K562 (cell line): ENCODE data around the gene ALKBH4. TPM values are rescaled to one million over a fixed set of nuclear protein-coding genes. Genes with fewer than 3 reads are reported as not detected.

Source experiments
- ATAC-seq: fragments of 200-7000 bp; cut with Tn5 transposase; 3 replicates; pipeline ENCODE4 v1.9.1; 2020; ENCODE audit warnings: moderate library complexity
- BruUV-seq: library from RNA; stranded (reverse); fragments of 400-500 nt; replicated peaks from 2 replicates; lab custom pipeline; 2021; lab: Mats Ljungman, UMichigan
- CTCF ChIA-PET: fragments of 300-600 bp; formaldehyde crosslinking; extraction: SDS; loops from one replicate; lab custom pipeline; 2021; ENCODE audit warnings: low intra/inter-chr PET ratio; lab: Yijun Ruan, JAX
- POLR2A ChIA-PET: fragments of 300-600, 350-650 bp; sonication (Branson Sonifier 250); formaldehyde crosslinking; extraction: SDS; loops from one replicate; lab custom pipeline; 2021; ENCODE audit warnings: antibody characterized with exemption, inconsistent platforms; lab: Yijun Ruan, JAX
- DNase-seq, 4 experiments: peaks; one replicate each; pipeline versions ENCODE4 v3.0.0 to v3.0.0-alpha.2; 2011 to 2018; ENCODE audit warnings: low spot score in 3 of 4, mixed read lengths in 3 of 4; ENCODE audit errors: extremely low read depth in 1 of 4
- FAIRE-seq: peaks from 2 replicates; lab custom pipeline; 2011; peaks lifted over from hg19 to GRCh38; lab: Jason Lieb, UNC
- H2AFZ ChIP-seq: 2 replicates; pipeline ENCODE4 v1.6.0; 2011; ENCODE audit warnings: low read depth, low read length, control low read depth, inconsistent platforms
- H3K27ac ChIP-seq: fragments of 200-600 bp; 3 replicates; pipeline ENCODE4 v1.8.0; 2011; ENCODE audit warnings: low read depth, mild to moderate bottlenecking, control low read depth, inconsistent platforms, low read length, moderate library complexity, mixed read lengths; ENCODE audit errors: extremely low read depth
- H3K27me3 ChIP-seq, 2 experiments: fragments of 300-600 bp in 1 of 2; 2 replicates in 1 of 2; 3 replicates in 1 of 2; pipeline versions ENCODE4 v1.6.0 to v1.8.0; 2011; ENCODE audit warnings: inconsistent platforms in 2 of 2, low read length in 2 of 2, mild to moderate bottlenecking in 1 of 2, mixed read lengths in 1 of 2, moderate library complexity in 1 of 2; ENCODE audit not compliant: control insufficient read depth in 2 of 2, insufficient read depth in 2 of 2
- H3K36me3 ChIP-seq: fragments of 300-600 bp; 3 replicates; pipeline ENCODE4 v1.8.0; 2011; ENCODE audit warnings: mild to moderate bottlenecking, low read length, inconsistent platforms; ENCODE audit not compliant: control insufficient read depth, insufficient read depth
- H3K4me1 ChIP-seq, 2 experiments: fragments of 200-600 bp in 1 of 2; replicated peaks in 1 of 2; 2 replicates in 1 of 2; 3 replicates in 1 of 2; pipeline versions ENCODE4 v1.5.1 to v1.8.0; 2011; ENCODE audit warnings: inconsistent platforms in 2 of 2, low read length in 2 of 2, mild to moderate bottlenecking in 1 of 2, mixed read lengths in 1 of 2, moderate library complexity in 1 of 2; ENCODE audit not compliant: control insufficient read depth in 2 of 2, insufficient read depth in 2 of 2
- H3K4me2 ChIP-seq: 2 replicates; pipeline ENCODE4 v1.6.1; 2011; ENCODE audit warnings: low read length, control low read depth, inconsistent platforms, mixed read lengths; ENCODE audit not compliant: insufficient read depth
- H3K4me3 ChIP-seq: fragments of 200-600 bp; sonication (generic), shearing (Covaris generic); 2 replicates; pipeline ENCODE4 v1.5.1; 2016; ENCODE audit warnings: control low read depth, inconsistent platforms
- H3K79me2 ChIP-seq: fragments of 200-600 bp; 3 replicates; pipeline ENCODE4 v1.8.0; 2011; ENCODE audit warnings: low read length, inconsistent platforms; ENCODE audit not compliant: control insufficient read depth, insufficient read depth
- H3K9ac ChIP-seq, 2 experiments: 2 replicates each; pipeline versions ENCODE4 v1.6.0 to v1.6.1; 2011; ENCODE audit warnings: low read depth in 2 of 2, low read length in 2 of 2, control low read depth in 1 of 2, inconsistent platforms in 1 of 2, mild to moderate bottlenecking in 1 of 2, mixed read lengths in 1 of 2; ENCODE audit not compliant: insufficient read depth in 1 of 2
- H3K9me1 ChIP-seq: one replicate; pipeline ENCODE4 v1.6.0; 2011; ENCODE audit warnings: inconsistent platforms, mild to moderate bottlenecking, low read length, moderate library complexity; ENCODE audit not compliant: control insufficient read depth, insufficient read depth
- H3K9me3 ChIP-seq: replicated peaks from 2 replicates; pipeline ENCODE4 v1.5.1; 2011; ENCODE audit warnings: low read depth, low read length, inconsistent platforms; ENCODE audit not compliant: control insufficient read depth, insufficient read depth
- H4K20me1 ChIP-seq: replicated peaks from 2 replicates; pipeline ENCODE4 v1.6.1; 2011; ENCODE audit warnings: low read length, inconsistent platforms, mixed read lengths; ENCODE audit not compliant: control insufficient read depth, insufficient read depth
- DIDO1 ChIP-seq: fragments of 450-650 bp; IDR thresholded peaks from 2 replicates; pipeline ENCODE4 v1.6.1; 2016; ENCODE audit warnings: low read depth, missing biosample characterization, missing genetic modification characterization
- HDAC1 ChIP-seq, 2 experiments: fragments of 450-650 bp; IDR thresholded peaks; 2 replicates each; pipeline ENCODE4 v1.6.1; 2016 to 2017; ENCODE audit warnings: inconsistent platforms in 1 of 2, mild to moderate bottlenecking in 1 of 2, moderate library complexity in 1 of 2
- HMGN3 ChIP-seq: IDR thresholded peaks from 2 replicates; pipeline ENCODE4 v1.6.1; 2011; ENCODE audit warnings: borderline replicate concordance, low read depth, mild to moderate bottlenecking, mixed read lengths, low read length; ENCODE audit not compliant: insufficient read length; ENCODE audit errors: extremely low read depth
- NCOA1 ChIP-seq: fragments of 450-650 bp; IDR thresholded peaks from 2 replicates; pipeline ENCODE4 v1.6.1; 2016; ENCODE audit warnings: low read depth
- NCOA2 ChIP-seq, 2 experiments: fragments of 450-650 bp; IDR thresholded peaks; 2 replicates each; pipeline ENCODE4 v1.6.1; 2018; ENCODE audit warnings: mild to moderate bottlenecking in 2 of 2, moderate library complexity in 1 of 2; ENCODE audit not compliant: partially characterized antibody in 2 of 2
- PHB ChIP-seq: fragments of 250-450 bp; sonication (Bioruptor Pico); IDR thresholded peaks from 2 replicates; pipeline ENCODE4 v1.5.0; 2021
- POLR2G ChIP-seq: fragments of 200-400 bp; formaldehyde crosslinking; IDR thresholded peaks from 2 replicates; pipeline ENCODE4 v1.6.1; 2017; ENCODE audit warnings: low read depth, mild to moderate bottlenecking, antibody characterized with exemption, low read length, moderate library complexity
- RBFOX2 ChIP-seq: fragments of 200-400 bp; formaldehyde crosslinking; IDR thresholded peaks from 2 replicates; pipeline ENCODE4 v1.6.1; 2017; ENCODE audit warnings: low read depth, mild to moderate bottlenecking, low read length, moderate library complexity
- ZBTB17 ChIP-seq: fragments of 450-650 bp; formaldehyde crosslinking; IDR thresholded peaks from 2 replicates; pipeline ENCODE4 v1.4.0; 2020; ENCODE audit warnings: mild to moderate bottlenecking
- ZC3H8 ChIP-seq: fragments of 450-650 bp; IDR thresholded peaks from 2 replicates; pipeline ENCODE4 v1.6.1; 2017
- ZKSCAN3 ChIP-seq: fragments of 250-450 bp; sonication (Bioruptor Pico); IDR thresholded peaks from 2 replicates; pipeline ENCODE4 v1.4.0; 2020
- ZNF121 ChIP-seq: sonication (generic); formaldehyde crosslinking; conservative IDR thresholded peaks from 2 replicates; pipeline ENCODE4 v1.8.0; 2022; ENCODE audit warnings: missing genetic modification reagents
- WGBS: fragments of 100-300 bp; shearing (Covaris generic); methylation state at CpG from one replicate; pipeline ENCODE4 v1.1.6; 2016; ENCODE audit warnings: low coverage, mixed read lengths; ENCODE audit not compliant: insufficient coverage; ENCODE audit errors: missing lambda C conversion rate; 5-methylcytosine and 5-hydroxymethylcytosine counted together
- in situ Hi-C: fragments of 300-500 bp; cut with MboI; formaldehyde crosslinking; loops from 4 replicates; pipeline ENCODE4 v1.15.0; 2018; ENCODE audit warnings: inconsistent platforms, mixed read lengths
- intact Hi-C: fragments of 100-400 bp; cut with micrococcal nuclease; formaldehyde crosslinking; loops from 2 replicates; pipeline ENCODE4 v1.14.2; 2022
- polyA plus RNA-seq, 8 experiments: library from polyadenylated mRNA; depleted of rRNA in 4 of 8; stranded (reverse) in 5 of 8; unstranded in 3 of 8; fragments of >200 nt; fragmentation: Nextera tagmentation in 2 of 8; fragmentation: Illumina TruSeq in 1 of 8; extraction: Ambion mirVana in 2 of 8; extraction: Trizol in 1 of 8; gene quantifications; 2 replicates each; pipeline versions ENCODE4 v1.2.1 to v1.2.3, GENCODE V29; 2011 to 2014; ENCODE audit warnings: inconsistent platforms in 1 of 8, missing spikeins in 1 of 8
- total RNA-seq, 7 experiments: library from RNA; depleted of rRNA in 6 of 7; stranded (reverse); fragments of >200 nt in 6 of 7; fragmentation: Illumina TruSeq in 2 of 7; extraction: Trizol in 2 of 7; gene quantifications; 2 replicates each; pipeline versions ENCODE4 v1.2.1 to v1.2.3, GENCODE V29; 2011 to 2021; ENCODE audit warnings: low replicate concordance in 1 of 7
- TF ChIP-seq, protein P1 (sequence below): sonication (generic); formaldehyde crosslinking; IDR thresholded peaks from 2 replicates; pipeline ENCODE4 v1.8.0; 2022; ENCODE audit warnings: missing genetic modification reagents, mild to moderate bottlenecking, borderline replicate concordance
- TF ChIP-seq, protein P2 (sequence below): sonication (generic); formaldehyde crosslinking; IDR thresholded peaks from 2 replicates; pipeline ENCODE4 v1.8.0; 2022; ENCODE audit warnings: missing genetic modification reagents, mild to moderate bottlenecking, moderate library complexity, borderline replicate concordance
- TF ChIP-seq, protein P3 (sequence below): sonication (generic); formaldehyde crosslinking; IDR thresholded peaks from 2 replicates; pipeline ENCODE4 v1.8.0; 2022; ENCODE audit warnings: mild to moderate bottlenecking, missing genetic modification reagents
- TF ChIP-seq, protein P4 (sequence below): sonication (generic); formaldehyde crosslinking; IDR thresholded peaks from 2 replicates; pipeline ENCODE4 v1.8.1; 2023; ENCODE audit warnings: mild to moderate bottlenecking, missing genetic modification reagents

The ALKBH4 gene
- total and polyA plus RNA-seq, 9 of the 15 experiments (the other 6 are each of a cell fraction or from before 2014, with no cell fraction given), result 4.6 to 21.4 (median 11.8) TPM

DNA sequence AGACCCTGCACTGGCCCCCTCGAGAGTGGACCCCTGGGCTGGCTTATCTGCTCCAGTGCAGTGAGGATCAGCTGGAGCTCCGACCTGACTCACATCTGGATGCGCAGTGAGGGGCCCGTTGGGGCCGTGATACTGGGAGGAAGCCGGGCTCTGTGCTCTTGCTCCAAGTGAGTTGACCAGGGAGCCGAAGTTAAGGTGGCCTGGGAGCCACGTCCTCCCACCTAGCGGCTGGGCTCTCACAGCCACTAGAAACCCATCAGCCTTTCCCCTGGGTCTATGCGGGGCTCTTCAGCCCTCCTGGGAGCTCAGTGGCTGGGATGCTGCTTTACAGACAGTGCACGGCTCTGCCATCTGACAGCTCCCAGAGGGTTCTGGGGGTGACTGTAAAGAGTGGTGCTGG lies 9.1 kb downstream of the ALKBH4 start:
- in situ Hi-C loops, result loop anchor here (25.0 kb wide), 2 partner anchors 107 to 207 kb away; partner anchors contain the start of genes POLR2J2, POLR2J3, SPDYE2 and SPDYE2B

More for the DNA sequence above, 9.1 kb downstream of the ALKBH4 start:
- CTCF ChIA-PET, result no interaction called here
- no peaks in the 10 kb centered on the region for H3K9me3 ChIP-seq
- H3K36me3 ChIP-seq, result peaks cover 39% of the 10 kb centered on the region; the same call in 2 of the 3 replicates
- no TSS peak for BruUV-seq
- no peaks in the 10 kb centered on the region for H4K20me1 ChIP-seq
- no peak overlapping the region for H3K4me3 ChIP-seq
- H3K27me3 ChIP-seq, result no peaks in the 10 kb centered on the region
- H3K27ac ChIP-seq, result no peak overlapping the region
- H3K9ac ChIP-seq, result peak overlapping the region in 1 of 2 experiments; percentile 78; a peak in 2 of 4 replicates
- H2AFZ ChIP-seq, result no peak overlapping the region
- 66% methylated on average over 9 of the region's 11 CpGs for whole genome bisulfite sequencing
- FAIRE-seq (no peak), ATAC-seq (peak; percentile 6), DNase-seq (no peak)
- POLR2A ChIA-PET, result interaction anchor here (0.9 to 1.2 kb wide), 2 partner anchors 9 to 10 kb away, joined by 3 read pairs; no protein-coding TSS in a partner anchor
- intact Hi-C loops, result no loop called here
- peaks cover 3% of the 10 kb centered on the region for H3K9me1 ChIP-seq
- no peak for TF ChIP-seq DIDO1 (tag)
- TF ChIP-seq ZNF121 (CRISPR knock-in tag), result no peak
- TF ChIP-seq RBFOX2, result peak; percentile 46
- peak; percentile 55; the same call in 1 of the 2 replicates for TF ChIP-seq POLR2G
- TF ChIP-seq ZKSCAN3, result no peak
- no peak for TF ChIP-seq ZC3H8
- TF ChIP-seq, protein P1, sequence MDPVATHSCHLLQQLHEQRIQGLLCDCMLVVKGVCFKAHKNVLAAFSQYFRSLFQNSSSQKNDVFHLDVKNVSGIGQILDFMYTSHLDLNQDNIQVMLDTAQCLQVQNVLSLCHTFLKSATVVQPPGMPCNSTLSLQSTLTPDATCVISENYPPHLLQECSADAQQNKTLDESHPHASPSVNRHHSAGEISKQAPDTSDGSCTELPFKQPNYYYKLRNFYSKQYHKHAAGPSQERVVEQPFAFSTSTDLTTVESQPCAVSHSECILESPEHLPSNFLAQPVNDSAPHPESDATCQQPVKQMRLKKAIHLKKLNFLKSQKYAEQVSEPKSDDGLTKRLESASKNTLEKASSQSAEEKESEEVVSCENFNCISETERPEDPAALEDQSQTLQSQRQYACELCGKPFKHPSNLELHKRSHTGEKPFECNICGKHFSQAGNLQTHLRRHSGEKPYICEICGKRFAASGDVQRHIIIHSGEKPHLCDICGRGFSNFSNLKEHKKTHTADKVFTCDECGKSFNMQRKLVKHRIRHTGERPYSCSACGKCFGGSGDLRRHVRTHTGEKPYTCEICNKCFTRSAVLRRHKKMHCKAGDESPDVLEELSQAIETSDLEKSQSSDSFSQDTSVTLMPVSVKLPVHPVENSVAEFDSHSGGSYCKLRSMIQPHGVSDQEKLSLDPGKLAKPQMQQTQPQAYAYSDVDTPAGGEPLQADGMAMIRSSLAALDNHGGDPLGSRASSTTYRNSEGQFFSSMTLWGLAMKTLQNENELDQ (CRISPR knock-in tag), result no peak
- TF ChIP-seq, protein P2, sequence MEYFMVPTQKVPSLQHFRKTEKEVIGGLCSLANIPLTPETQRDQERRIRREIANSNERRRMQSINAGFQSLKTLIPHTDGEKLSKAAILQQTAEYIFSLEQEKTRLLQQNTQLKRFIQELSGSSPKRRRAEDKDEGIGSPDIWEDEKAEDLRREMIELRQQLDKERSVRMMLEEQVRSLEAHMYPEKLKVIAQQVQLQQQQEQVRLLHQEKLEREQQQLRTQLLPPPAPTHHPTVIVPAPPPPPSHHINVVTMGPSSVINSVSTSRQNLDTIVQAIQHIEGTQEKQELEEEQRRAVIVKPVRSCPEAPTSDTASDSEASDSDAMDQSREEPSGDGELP, result peak; percentile 46; the same call in 1 of the 2 replicates
- TF ChIP-seq, protein P3, sequence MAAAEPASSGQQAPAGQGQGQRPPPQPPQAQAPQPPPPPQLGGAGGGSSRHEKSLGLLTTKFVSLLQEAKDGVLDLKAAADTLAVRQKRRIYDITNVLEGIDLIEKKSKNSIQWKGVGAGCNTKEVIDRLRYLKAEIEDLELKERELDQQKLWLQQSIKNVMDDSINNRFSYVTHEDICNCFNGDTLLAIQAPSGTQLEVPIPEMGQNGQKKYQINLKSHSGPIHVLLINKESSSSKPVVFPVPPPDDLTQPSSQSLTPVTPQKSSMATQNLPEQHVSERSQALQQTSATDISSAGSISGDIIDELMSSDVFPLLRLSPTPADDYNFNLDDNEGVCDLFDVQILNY (CRISPR knock-in tag), result no peak
- TF ChIP-seq, protein P4, sequence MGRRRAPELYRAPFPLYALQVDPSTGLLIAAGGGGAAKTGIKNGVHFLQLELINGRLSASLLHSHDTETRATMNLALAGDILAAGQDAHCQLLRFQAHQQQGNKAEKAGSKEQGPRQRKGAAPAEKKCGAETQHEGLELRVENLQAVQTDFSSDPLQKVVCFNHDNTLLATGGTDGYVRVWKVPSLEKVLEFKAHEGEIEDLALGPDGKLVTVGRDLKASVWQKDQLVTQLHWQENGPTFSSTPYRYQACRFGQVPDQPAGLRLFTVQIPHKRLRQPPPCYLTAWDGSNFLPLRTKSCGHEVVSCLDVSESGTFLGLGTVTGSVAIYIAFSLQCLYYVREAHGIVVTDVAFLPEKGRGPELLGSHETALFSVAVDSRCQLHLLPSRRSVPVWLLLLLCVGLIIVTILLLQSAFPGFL (CRISPR knock-in tag), result no peak
- no peak for TF ChIP-seq HDAC1 (IDR thresholded peaks at IDR 0.05)
- TF ChIP-seq PHB (CRISPR knock-in tag), result no peak
- TF ChIP-seq ZBTB17 (CRISPR knock-in tag), result no peak
- TF ChIP-seq NCOA2 (IDR thresholded peaks at IDR 0.05; ENCODE audit: partially characterized antibody in 2 of 2), result no peak
- no peak for TF ChIP-seq HMGN3
- no peak for TF ChIP-seq NCOA1
- H3K79me2 ChIP-seq, result 0 out of 3 replicates have a peak, but pooled peaks cover 4% of the 10 kb centered on the region
- H3K4me1 ChIP-seq, result peaks cover 7 to 38% of the 10 kb centered on the region in 2 experiments; a peak in 3 of 5 replicates
- H3K4me2 ChIP-seq, result no peak overlapping the region
